Kidney (tissue), 14 donors: ENCODE data around the gene MYBBP1A. TPM values are rescaled to one million over a fixed set of nuclear protein-coding genes. Genes with fewer than 3 reads are reported as not detected.

ENCODE experiments used
- DNase-seq, 5 donors: peaks; one replicate each; pipeline ENCODE4 v3.0.0-alpha.2; 2013 to 2020
- FAIRE-seq: peaks from 2 replicates; lab custom pipeline; 2012; peaks lifted over from hg19 to GRCh38; lab: Jason Lieb, UNC
- H3K27ac ChIP-seq, 2 donors: one replicate each; pipeline ENCODE4 v1.7.0; 2013; ENCODE audit warnings: low read depth in 2 of 2, low read length in 2 of 2, inconsistent platforms in 1 of 2
- H3K27me3 ChIP-seq: one replicate; pipeline ENCODE4 v1.7.1; 2013; ENCODE audit warnings: low read length, inconsistent platforms; ENCODE audit not compliant: control insufficient read depth, insufficient read depth
- H3K36me3 ChIP-seq, 3 donors: one replicate each; pipeline versions ENCODE4 v1.7.0 to v1.7.1; 2013; ENCODE audit warnings: low read length in 3 of 3, control low read depth in 1 of 3, inconsistent platforms in 1 of 3; ENCODE audit not compliant: insufficient read depth in 3 of 3, control insufficient read depth in 2 of 3
- H3K4me1 ChIP-seq, 3 donors: one replicate each; pipeline versions ENCODE4 v1.7.0 to v1.7.1; 2013; ENCODE audit warnings: low read length in 3 of 3, inconsistent platforms in 1 of 3, low read depth in 1 of 3; ENCODE audit not compliant: control insufficient read depth in 2 of 3, insufficient read depth in 2 of 3
- H3K4me3 ChIP-seq, 3 donors: one replicate each; pipeline versions ENCODE4 v1.7.0 to v1.8.1; 2013; ENCODE audit warnings: low read length in 3 of 3, control low read depth in 1 of 3, inconsistent platforms in 1 of 3
- H3K9ac ChIP-seq, 3 donors: one replicate each; pipeline versions ENCODE4 v1.7.0 to v1.7.1; 2013; ENCODE audit warnings: low read length in 3 of 3, control low read depth in 1 of 3, inconsistent platforms in 1 of 3
- H3K9me3 ChIP-seq, 3 donors: one replicate each; pipeline versions ENCODE4 v1.7.0 to v1.7.1; 2013; ENCODE audit warnings: low read length in 3 of 3, control low read depth in 1 of 3, inconsistent platforms in 1 of 3; ENCODE audit not compliant: control insufficient read depth in 2 of 3, insufficient read depth in 1 of 3
- intact Hi-C: fragments of 100-400 bp; cut with DNase I; formaldehyde crosslinking; loops from one replicate; pipeline ENCODE4 v1.11.1; 2022
- polyA plus RNA-seq: library from polyadenylated mRNA; stranded (reverse); fragments of 350-450 nt; fragmentation: Illumina TruSeq; extraction: RNeasy Lipid Tissue Mini Kit (QIAGEN cat#74804); gene quantifications from one replicate; pipeline ENCODE4 v1.2.3, GENCODE V29; 2014; ENCODE audit warnings: low read depth, low replicate concordance; ENCODE audit not compliant: insufficient read depth
- total RNA-seq: library from RNA; stranded (reverse); fragmentation: NEBNext Ultra II Directional; extraction: Animal tissue kit (Norgen Biotek cat#: 25700); gene quantifications from one replicate; pipeline ENCODE4 v1.2.1, GENCODE V29; 2021
- TF ChIP-seq, protein P1 (sequence below): IDR thresholded peaks from 3 replicates; pipeline ENCODE4 v1.5.1; 2012; ENCODE audit warnings: mild to moderate bottlenecking, moderate library complexity, borderline replicate concordance; ENCODE audit not compliant: insufficient read depth; ENCODE audit errors: extremely low read depth
- donor health status: control.
- donor health status: control.
- donor health status: control.
- donor health status: control.
- donor health status: control.
- donor health status: DM: yes; HTN: yes; CAD: no.
- donor health status: Normal renal cell carcinoma (clear cell type).

Gene MYBBP1A
- total and polyA plus RNA-seq, 2 donors from 2014 or later: 11.9 to 51.6 TPM

DNA sequence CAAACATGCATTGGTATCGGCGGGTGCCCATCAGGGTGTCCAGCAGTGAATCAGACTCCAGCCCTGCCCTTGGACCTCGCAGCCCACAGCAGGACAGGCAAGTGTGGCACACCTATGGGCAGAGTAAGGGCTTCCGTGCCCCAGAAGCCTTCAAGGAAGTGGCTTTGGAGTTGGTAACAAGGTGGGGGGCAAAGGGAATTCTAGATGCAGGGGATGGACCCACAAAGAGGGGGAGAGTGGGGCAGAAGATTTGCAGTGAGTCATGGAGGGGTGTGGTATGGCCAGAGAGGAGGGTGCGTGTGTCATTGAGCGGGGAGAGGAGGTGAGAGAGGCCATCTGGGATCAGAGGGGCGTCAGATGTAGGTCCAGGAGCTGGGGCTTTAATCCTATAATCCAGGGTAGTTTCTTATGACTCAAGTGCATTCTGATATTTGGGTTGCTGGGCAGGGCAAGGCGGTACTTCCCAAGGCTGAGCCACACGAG lies 65.0 kb downstream of the MYBBP1A start:
- Histone ChIP-seq H3K9ac (no peak overlapping the region), H3K27ac (no peak overlapping the region), H3K36me3 (no peaks in the 10 kb centered on the region), H3K9me3 (no peaks in the 10 kb centered on the region), H3K4me3 (no peak overlapping the region), H3K27me3 (no peaks in the 10 kb centered on the region), H3K4me1 (peaks cover 0 to 9% (median 7%) of the 10 kb centered on the region in 3 donors)
- intact Hi-C loops: no loop called here
- TF ChIP-seq, protein P1, sequence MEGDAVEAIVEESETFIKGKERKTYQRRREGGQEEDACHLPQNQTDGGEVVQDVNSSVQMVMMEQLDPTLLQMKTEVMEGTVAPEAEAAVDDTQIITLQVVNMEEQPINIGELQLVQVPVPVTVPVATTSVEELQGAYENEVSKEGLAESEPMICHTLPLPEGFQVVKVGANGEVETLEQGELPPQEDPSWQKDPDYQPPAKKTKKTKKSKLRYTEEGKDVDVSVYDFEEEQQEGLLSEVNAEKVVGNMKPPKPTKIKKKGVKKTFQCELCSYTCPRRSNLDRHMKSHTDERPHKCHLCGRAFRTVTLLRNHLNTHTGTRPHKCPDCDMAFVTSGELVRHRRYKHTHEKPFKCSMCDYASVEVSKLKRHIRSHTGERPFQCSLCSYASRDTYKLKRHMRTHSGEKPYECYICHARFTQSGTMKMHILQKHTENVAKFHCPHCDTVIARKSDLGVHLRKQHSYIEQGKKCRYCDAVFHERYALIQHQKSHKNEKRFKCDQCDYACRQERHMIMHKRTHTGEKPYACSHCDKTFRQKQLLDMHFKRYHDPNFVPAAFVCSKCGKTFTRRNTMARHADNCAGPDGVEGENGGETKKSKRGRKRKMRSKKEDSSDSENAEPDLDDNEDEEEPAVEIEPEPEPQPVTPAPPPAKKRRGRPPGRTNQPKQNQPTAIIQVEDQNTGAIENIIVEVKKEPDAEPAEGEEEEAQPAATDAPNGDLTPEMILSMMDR: no peak
- FAIRE-seq (no peak), DNase-seq (peak in 1 of 5 donors; percentile 55)

- FAIRE-seq (no peak), DNase-seq (peak in 4 of 5 donors; percentile 75 to 84 (median 82))
- H3K4me1 ChIP-seq: peaks cover 0 to 9% (median 7%) of the 10 kb centered on the region in 3 donors
- no peak overlapping the region for H3K4me3 ChIP-seq
- H3K9ac ChIP-seq: no peak overlapping the region
- no peaks in the 10 kb centered on the region for H3K27me3 ChIP-seq
- peak overlapping the region; percentile 8 to 55 for H3K27ac ChIP-seq
- intact Hi-C loops: no loop called here
- TF ChIP-seq, protein P1: no peak
- H3K9me3 ChIP-seq: no peaks in the 10 kb centered on the region
- H3K36me3 ChIP-seq: no peaks in the 10 kb centered on the region
These were observed 66.1 kb downstream of the MYBBP1A start for GRCh38 chr17:4488989-4489595.

Other genes with a start within 250 kb of the MYBBP1A start
- gene UBE2G1, start 188.7 kb downstream of the MYBBP1A start, total RNA-seq: 50.9 TPM
- 26.7 TPM for gene UBE2G1, start 188.7 kb downstream of the MYBBP1A start, polyA plus RNA-seq
- gene SPNS3, start 121.4 kb downstream of the MYBBP1A start, total RNA-seq: 1.4 TPM
- gene SPNS3, start 121.4 kb downstream of the MYBBP1A start, polyA plus RNA-seq: 3.7 TPM
- gene SPNS2, start 56.5 kb downstream of the MYBBP1A start, total RNA-seq: 60.5 TPM
- 75.1 TPM for gene SPNS2, start 56.5 kb downstream of the MYBBP1A start, polyA plus RNA-seq
- gene GGT6, start 5.2 kb upstream of the MYBBP1A start, total RNA-seq: 16.8 TPM
- gene GGT6, start 5.2 kb upstream of the MYBBP1A start, polyA plus RNA-seq: 51.4 TPM
- 25.6 TPM for gene SMTNL2, start 29.1 kb upstream of the MYBBP1A start, total RNA-seq
- gene SMTNL2, start 29.1 kb upstream of the MYBBP1A start, polyA plus RNA-seq: 58.1 TPM
- not detected for gene ALOX15, start 86.3 kb upstream of the MYBBP1A start, total RNA-seq
- not detected for gene ALOX15, start 86.3 kb upstream of the MYBBP1A start, polyA plus RNA-seq
- gene PELP1, start 148.8 kb upstream of the MYBBP1A start, total RNA-seq: 49.0 TPM
- gene PELP1, start 148.8 kb upstream of the MYBBP1A start, polyA plus RNA-seq: 20.9 TPM
- 63.1 TPM for gene ARRB2, start 155.2 kb upstream of the MYBBP1A start, total RNA-seq
- gene ARRB2, start 155.2 kb upstream of the MYBBP1A start, polyA plus RNA-seq: 32.8 TPM
- 19.0 TPM for gene MED11, start 176.0 kb upstream of the MYBBP1A start, total RNA-seq
- 58.4 TPM for gene MED11, start 176.0 kb upstream of the MYBBP1A start, polyA plus RNA-seq
- 5.1 TPM for gene ZMYND15, start 184.4 kb upstream of the MYBBP1A start, total RNA-seq
- gene ZMYND15, start 184.4 kb upstream of the MYBBP1A start, polyA plus RNA-seq: 1.3 TPM
- gene CXCL16, start 184.5 kb upstream of the MYBBP1A start, total RNA-seq: 83.0 TPM
- gene CXCL16, start 184.5 kb upstream of the MYBBP1A start, polyA plus RNA-seq: 22.5 TPM
- 0.88 TPM for gene TM4SF5, start 216.5 kb upstream of the MYBBP1A start, total RNA-seq
- 31.3 TPM for gene TM4SF5, start 216.5 kb upstream of the MYBBP1A start, polyA plus RNA-seq
- gene VMO1, start 231.0 kb upstream of the MYBBP1A start, total RNA-seq: 3.0 TPM
- 2.5 TPM for gene VMO1, start 231.0 kb upstream of the MYBBP1A start, polyA plus RNA-seq
- gene GLTPD2, start 233.6 kb upstream of the MYBBP1A start, total RNA-seq: 0.35 TPM
- gene GLTPD2, start 233.6 kb upstream of the MYBBP1A start, polyA plus RNA-seq: 12.5 TPM
- gene PSMB6, start 240.8 kb upstream of the MYBBP1A start, total RNA-seq: 103 TPM
- gene PSMB6, start 240.8 kb upstream of the MYBBP1A start, polyA plus RNA-seq: 317 TPM